K562 (cell line): ENCODE data around the gene LMO4. TPM values are rescaled to one million over a fixed set of nuclear protein-coding genes. Genes with fewer than 3 reads are reported as not detected.
A peak's percentile ranks its signal among the peaks of the same experiment; 100 is the strongest.

ENCODE experiments used
- BCOR ChIP-seq: fragments of 450-650 bp; IDR thresholded peaks from 2 replicates; pipeline ENCODE4 v1.6.1; 2016
- CREB5 ChIP-seq: fragments of 250-450 bp; sonication (Bioruptor Pico); IDR thresholded peaks from 2 replicates; pipeline ENCODE4 v1.5.0; 2020; ENCODE audit warnings: mild to moderate bottlenecking
- DPF2 ChIP-seq: fragments of 450-650 bp; IDR thresholded peaks from 2 replicates; pipeline ENCODE4 v1.6.1; 2016
- ILF3 ChIP-seq: fragments of 450-650 bp; IDR thresholded peaks from 2 replicates; pipeline ENCODE4 v1.6.1; 2018; ENCODE audit warnings: antibody characterized with exemption, mild to moderate bottlenecking, moderate library complexity, borderline replicate concordance
- MAZ ChIP-seq, 2 experiments: fragments of 450-650 bp in 1 of 2; sonication (generic) in 1 of 2; formaldehyde crosslinking; IDR thresholded peaks in 1 of 2; conservative IDR thresholded peaks in 1 of 2; 2 replicates each; pipeline versions ENCODE4 v1.4.0 to v1.5.0; 2020; ENCODE audit warnings: mild to moderate bottlenecking in 1 of 2, missing genetic modification reagents in 1 of 2
- MEF2D ChIP-seq: conservative IDR thresholded peaks from 2 replicates; pipeline ENCODE4 v1.6.1; 2016; ENCODE audit warnings: low read depth, missing genetic modification characterization, missing compliant biosample characterization
- NCOA2 ChIP-seq, 2 experiments: fragments of 450-650 bp; IDR thresholded peaks; 2 replicates each; pipeline ENCODE4 v1.6.1; 2018; ENCODE audit warnings: mild to moderate bottlenecking in 2 of 2, moderate library complexity in 1 of 2; ENCODE audit not compliant: partially characterized antibody in 2 of 2
- PHF21A ChIP-seq: fragments of 450-650 bp; IDR thresholded peaks from 2 replicates; pipeline ENCODE4 v1.6.1; 2017; ENCODE audit warnings: low read depth, borderline replicate concordance
- PHTF2 ChIP-seq: fragments of 250-450 bp; sonication (Bioruptor Pico); IDR thresholded peaks from 2 replicates; pipeline ENCODE4 v1.5.0; 2021; ENCODE audit warnings: mild to moderate bottlenecking
- STAG1 ChIP-seq: sonication (generic); formaldehyde crosslinking; IDR thresholded peaks from 2 replicates; pipeline ENCODE4 v1.5.0; 2020; ENCODE audit warnings: missing genetic modification reagents, borderline replicate concordance
- TAF7 ChIP-seq: fragments of 450-650 bp; IDR thresholded peaks from 2 replicates; pipeline ENCODE4 v1.6.1; 2016; ENCODE audit warnings: missing genetic modification characterization, missing compliant biosample characterization
- YBX1 ChIP-seq: fragments of 450-650 bp; IDR thresholded peaks from 2 replicates; pipeline ENCODE4 v1.7.1; 2016; ENCODE audit warnings: mild to moderate bottlenecking
- ZNF324 ChIP-seq: fragments of 250-450 bp; sonication (Bioruptor Pico); IDR thresholded peaks from 2 replicates; pipeline ENCODE4 v1.4.0; 2020; ENCODE audit warnings: mild to moderate bottlenecking
- ZNF395 ChIP-seq: fragments of 200-800 bp; sonication (Bioruptor generic); IDR thresholded peaks from 2 replicates; pipeline ENCODE4 v1.6.1; 2017; ENCODE audit warnings: missing genetic modification characterization, missing compliant biosample characterization
- ZNF407 ChIP-seq: fragments of 450-650 bp; IDR thresholded peaks from 2 replicates; pipeline ENCODE4 v1.6.1; 2016; ENCODE audit warnings: low read depth
- ZNF445 ChIP-seq: fragments of 250-450 bp; sonication (Bioruptor Pico); IDR thresholded peaks from 2 replicates; pipeline ENCODE4 v1.4.0; 2020; ENCODE audit warnings: low read depth, mild to moderate bottlenecking, moderate library complexity
- ZSCAN32 ChIP-seq: fragments of 450-650 bp; formaldehyde crosslinking; IDR thresholded peaks from 2 replicates; pipeline ENCODE4 v1.4.0; 2020; ENCODE audit warnings: mild to moderate bottlenecking, moderate library complexity
- polyA plus RNA-seq, 8 experiments: library from polyadenylated mRNA; depleted of rRNA in 4 of 8; stranded (reverse) in 5 of 8; unstranded in 3 of 8; fragments of >200 nt; fragmentation: Nextera tagmentation in 2 of 8; fragmentation: Illumina TruSeq in 1 of 8; extraction: Ambion mirVana in 2 of 8; extraction: Trizol in 1 of 8; gene quantifications; 2 replicates each; pipeline versions ENCODE4 v1.2.1 to v1.2.3, GENCODE V29; 2011 to 2014; ENCODE audit warnings: inconsistent platforms in 1 of 8, missing spikeins in 1 of 8
- total RNA-seq, 7 experiments: library from RNA; depleted of rRNA in 6 of 7; stranded (reverse); fragments of >200 nt in 6 of 7; fragmentation: Illumina TruSeq in 2 of 7; extraction: Trizol in 2 of 7; gene quantifications; 2 replicates each; pipeline versions ENCODE4 v1.2.1 to v1.2.3, GENCODE V29; 2011 to 2021; ENCODE audit warnings: low replicate concordance in 1 of 7

The LMO4 gene
- total and polyA plus RNA-seq, 9 of the 15 experiments (the other 6 are each of a cell fraction or from before 2014, with no cell fraction given) = 3.1 to 35.3 (median 22.4) TPM

- TF ChIP-seq ZNF407 = no peak
- no peak for TF ChIP-seq PHTF2 (CRISPR knock-in tag)
- no peak for TF ChIP-seq DPF2
- no peak for TF ChIP-seq STAG1
- no peak for TF ChIP-seq YBX1
- 0 out of 2 replicates have a peak, but pooled peaks have one; percentile 54 for TF ChIP-seq TAF7 (tag)
- TF ChIP-seq MAZ (CRISPR knock-in tag; conservative IDR thresholded peaks at IDR 0.05 in 1 of 2, IDR thresholded peaks at IDR 0.05 in 1 of 2) = no peak
- TF ChIP-seq ILF3 = no peak
- no peak for TF ChIP-seq BCOR
- TF ChIP-seq ZNF395 (CRISPR knock-in tag) = no peak
- no peak for TF ChIP-seq PHF21A
- TF ChIP-seq MEF2D (tag) = no peak
- no peak for TF ChIP-seq NCOA2 (IDR thresholded peaks at IDR 0.05; ENCODE audit: partially characterized antibody in 2 of 2)
- TF ChIP-seq CREB5 (CRISPR knock-in tag) = no peak
- no peak for TF ChIP-seq ZNF324 (CRISPR knock-in tag)
- no peak for TF ChIP-seq ZNF445 (CRISPR knock-in tag)
- no peak for TF ChIP-seq ZSCAN32
Measured at GRCh38 chr1:87327376-87328271, 1.1 kb upstream of the LMO4 start (continued).
